HG02642 (cell line): Measurements from ENCODE around the gene ZNF846.
"Not testable (repeated sequence)": the region's sequence is repeated elsewhere in the genome, so short reads cannot be mapped to it uniquely, and the experiment has no call there.

Experiments
- ATAC-seq: cut with Tn5 transposase; IDR thresholded peaks from one replicate; pipeline ENCODE4 v1.9.1; 2021; ENCODE audit warnings: mild to moderate bottlenecking; ENCODE audit not compliant: unreplicated experiment, poor library complexity

The ZNF846 gene

DNA sequence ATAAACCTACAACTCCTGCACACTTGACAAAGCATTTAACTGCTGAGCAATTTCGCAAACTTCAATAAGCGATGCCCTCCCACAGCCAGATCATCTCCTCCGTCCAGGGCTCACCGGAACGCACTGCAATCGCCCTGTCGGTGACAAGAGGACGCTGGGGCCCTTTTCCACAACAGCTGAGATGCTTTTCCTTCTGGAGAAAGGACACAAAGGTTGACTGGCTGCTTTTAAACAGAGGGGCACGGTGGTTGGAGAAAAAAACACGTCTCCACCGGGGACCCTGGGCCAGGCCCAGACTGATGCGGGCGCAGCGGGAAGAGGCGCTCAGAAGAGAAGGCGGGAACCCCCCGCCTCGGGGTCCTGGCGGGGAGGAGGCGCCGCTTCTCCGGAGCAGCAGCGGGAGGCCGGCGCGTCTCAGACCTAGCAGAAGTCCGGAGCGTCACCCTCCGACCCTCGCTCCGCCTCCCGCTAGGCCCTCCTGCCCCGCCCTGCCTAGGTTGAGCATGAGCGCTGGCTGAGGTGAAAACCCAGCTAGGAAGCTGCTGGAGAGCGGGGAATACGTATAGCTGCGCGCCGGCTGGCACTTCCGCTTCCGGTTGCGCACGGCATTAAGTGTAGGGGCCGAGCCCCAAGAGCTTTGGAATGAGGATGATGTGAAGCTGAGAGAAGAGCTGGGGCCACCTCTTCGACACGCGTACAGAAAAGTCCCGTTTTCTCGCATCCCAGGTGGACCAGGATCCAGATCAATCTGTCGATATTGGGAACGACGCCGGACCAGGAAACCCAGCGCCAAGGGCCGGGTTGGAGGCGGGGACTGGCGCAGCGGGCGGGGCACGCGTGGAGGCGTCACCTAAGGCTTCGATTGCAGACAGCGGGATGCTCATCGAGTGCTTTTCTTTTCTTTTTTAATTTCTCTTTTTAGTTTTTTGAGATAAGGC lies at the start of gene ZNF846:
ZNF846 (minus strand) TSS at position 564 of the 938 bp plus-strand sequence. CDS start 3,788 bp downstream, outside the sequence.
- ATAC-seq, result peak; percentile 98

- no peak for ATAC-seq
Measured at GRCh38 chr19:9818175-9818733, 49.7 kb upstream of the ZNF846 start.

DNA sequence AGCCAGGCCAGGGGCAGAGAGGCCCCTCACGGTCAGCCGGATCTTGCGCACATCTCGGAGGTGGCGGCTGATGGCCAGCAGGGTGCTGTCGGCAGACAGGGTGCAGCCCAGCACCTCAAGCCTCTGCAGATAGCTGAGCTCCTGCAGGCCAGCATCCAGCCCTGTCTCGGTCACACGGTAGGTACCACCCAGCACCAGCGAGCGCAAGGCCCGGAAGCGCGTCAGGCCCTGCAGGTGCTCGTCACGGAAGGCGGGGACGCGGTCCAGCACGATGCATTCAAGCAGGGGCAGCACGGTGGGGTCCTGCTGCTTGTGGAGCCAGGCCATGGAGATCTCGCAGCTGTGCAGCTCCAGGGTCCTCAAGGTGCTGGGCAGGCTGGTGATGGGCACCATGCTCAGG lies 42.6 kb upstream of the ZNF846 start:
- no peak for ATAC-seq

DNA sequence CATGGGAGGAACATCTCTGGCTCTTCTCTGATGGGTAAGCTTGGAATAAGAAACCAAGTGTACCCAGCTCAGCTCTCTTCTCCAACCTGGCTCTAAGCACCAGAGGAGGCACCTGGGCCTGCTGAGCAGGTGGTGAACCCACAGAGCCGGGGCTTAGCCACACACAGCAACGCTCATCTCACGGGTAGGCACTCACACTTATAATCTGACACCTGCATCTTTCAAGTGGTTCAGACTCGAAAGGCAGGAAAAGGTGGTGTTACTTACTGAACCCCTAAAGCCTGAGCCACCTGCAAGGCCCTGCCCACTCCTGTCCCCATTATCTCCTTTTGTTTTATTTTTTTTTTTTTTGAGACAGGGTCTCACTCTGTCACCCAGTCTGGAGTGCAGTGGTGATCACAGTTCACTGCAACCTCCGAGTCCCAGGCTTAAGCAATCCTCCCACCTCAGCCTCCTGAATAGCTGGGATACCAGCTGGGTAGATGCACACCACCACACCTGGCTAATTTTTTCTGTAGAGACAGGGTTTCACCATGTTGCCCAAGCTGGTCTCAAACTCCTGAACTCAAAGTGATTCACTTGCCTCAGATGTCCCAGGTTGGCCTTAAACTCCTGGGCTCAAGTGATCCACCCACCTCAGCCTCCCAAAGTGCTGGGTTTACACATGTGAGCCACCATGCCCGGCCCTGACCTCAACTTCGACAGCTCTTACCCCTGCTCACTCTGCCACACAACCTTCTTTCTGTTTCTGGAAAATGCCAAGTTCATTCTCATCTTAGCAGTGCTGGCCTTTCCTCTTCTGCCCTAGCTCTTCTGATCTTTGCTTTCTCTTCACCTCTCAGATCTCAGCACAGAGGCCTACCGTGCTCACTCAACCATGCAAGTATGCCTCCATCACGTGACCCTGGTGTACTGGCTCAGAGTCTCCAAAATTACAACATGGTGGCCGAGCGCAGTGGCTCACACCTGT lies 40.6 kb upstream of the ZNF846 start:
- ATAC-seq, result no peak

- ATAC-seq, result no peak
Measured at GRCh38 chr19:9806803-9807202, 38.3 kb upstream of the ZNF846 start.

DNA sequence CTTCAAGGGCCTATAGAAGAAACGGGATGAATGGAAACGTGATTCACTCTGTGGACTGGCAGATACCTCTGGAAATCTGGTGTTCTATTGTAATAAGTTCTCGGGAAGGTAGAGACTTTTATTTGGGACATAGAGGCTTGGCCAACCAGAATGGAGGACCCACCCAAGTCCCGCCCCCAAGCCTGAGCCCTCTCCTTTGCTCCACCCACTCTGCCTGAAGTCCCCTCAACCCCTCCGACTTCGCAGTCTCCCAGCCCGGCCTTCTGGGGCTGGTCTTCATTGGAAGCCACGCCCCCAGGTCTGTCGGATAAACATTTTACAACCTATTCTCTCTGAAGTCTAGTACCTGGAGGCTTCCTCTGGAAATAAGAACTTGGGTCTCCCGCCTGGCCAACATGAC lies 33.4 kb upstream of the ZNF846 start:
- no peak for ATAC-seq

DNA sequence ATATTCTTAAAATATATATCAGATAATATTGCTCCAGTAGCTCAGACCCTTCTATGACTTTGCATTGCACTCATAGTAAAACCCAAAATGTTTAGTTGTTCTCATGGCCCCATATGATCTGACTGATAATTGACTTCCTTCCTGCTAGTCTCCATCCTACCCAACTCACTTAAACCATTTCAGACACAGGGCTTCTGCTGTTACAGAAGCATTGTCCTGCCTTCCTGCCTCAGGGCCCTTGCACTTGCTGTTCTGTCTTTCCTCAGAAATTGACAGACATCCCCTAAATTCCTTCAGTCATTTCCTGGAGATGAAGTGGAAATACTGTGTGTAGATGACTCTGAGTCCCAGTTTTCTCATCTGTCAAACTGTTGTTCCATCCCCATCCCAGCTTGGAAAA lies 30.6 kb upstream of the ZNF846 start:
- no peak for ATAC-seq

DNA sequence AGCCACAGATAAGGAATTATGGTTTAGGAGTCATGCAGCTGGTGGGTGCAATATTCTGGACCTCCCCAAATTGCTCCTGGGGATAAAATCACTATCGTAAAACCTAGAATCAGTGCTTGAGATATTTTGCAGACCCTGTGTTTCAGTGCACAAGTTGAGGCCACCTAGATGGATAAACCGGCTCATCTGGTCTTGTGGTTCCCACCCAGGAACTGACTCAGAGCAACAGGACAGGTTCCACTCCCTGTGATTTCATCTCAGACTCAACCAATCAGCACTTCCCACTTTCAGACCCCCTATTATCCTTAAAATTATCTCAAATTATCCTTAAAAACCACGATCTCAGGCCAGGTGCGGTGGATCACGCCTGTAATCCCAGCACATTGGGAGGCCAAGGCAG lies 29.3 kb upstream of the ZNF846 start:
- ATAC-seq, result no peak

DNA sequence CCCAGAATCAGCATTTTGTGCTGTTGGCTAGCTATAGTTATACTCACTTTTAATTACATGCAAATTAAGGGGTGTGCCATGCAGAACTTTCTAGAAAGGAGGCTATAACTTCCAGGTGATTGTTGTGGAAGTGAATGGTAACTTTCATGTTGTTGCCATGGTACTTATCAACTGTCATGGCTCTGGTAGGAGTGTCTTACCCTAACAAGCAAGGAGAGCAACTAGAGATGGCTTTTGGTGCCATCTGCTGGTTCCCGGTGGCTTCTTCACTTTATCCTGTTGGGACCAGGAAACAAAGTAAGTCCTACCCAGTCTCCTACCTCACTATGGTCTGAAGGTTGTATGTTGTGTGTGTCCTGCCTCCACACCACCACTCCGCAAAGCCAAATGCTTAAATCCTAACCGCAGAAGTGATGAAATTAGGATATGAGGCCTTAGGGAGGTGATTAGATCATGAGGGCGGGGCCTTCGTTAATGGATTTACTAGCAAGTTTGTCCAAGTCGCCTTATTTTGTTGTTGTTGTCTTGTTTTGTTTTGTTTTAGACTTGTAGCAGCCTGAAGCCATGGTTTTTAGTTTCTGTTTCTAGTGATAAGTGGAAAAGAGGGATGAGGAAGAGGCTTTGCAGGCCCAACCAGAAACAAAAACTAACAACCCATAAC lies 27.7 kb upstream of the ZNF846 start:
- ATAC-seq, result peak; percentile 53

DNA sequence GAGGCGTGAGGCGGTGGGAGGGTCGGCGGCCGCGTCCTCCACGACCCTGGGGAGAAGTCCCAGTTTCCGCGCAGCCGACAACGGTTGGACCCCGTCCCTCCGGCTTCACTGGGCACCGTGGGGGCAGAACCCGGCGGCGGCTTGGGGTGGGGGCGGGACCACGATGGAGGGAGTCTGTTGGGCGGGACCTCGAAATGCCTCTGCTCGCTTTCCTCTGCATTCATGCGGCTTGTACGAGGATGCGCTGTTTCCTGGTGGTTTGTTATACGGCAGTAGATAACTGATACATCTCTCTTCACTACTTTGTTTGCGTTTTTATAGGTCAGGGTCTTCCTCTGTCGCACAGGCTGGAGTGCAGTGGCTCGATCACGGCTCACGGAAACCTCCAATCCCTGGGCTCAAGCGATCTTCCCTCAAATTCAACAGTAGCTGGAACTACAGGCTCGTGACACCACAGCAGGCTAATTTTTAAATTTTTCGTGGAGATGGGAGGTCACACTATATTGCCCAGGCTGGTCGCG lies 24.6 kb upstream of the ZNF846 start:
- peak; percentile 25 for ATAC-seq

- peak; percentile 29 for ATAC-seq
Measured at GRCh38 chr19:9792206-9793070, 23.9 kb upstream of the ZNF846 start.

GRCh38 chr19:9791552-9792205 lies 23.1 kb upstream of the ZNF846 start:
- ATAC-seq, result peak; percentile 36

DNA sequence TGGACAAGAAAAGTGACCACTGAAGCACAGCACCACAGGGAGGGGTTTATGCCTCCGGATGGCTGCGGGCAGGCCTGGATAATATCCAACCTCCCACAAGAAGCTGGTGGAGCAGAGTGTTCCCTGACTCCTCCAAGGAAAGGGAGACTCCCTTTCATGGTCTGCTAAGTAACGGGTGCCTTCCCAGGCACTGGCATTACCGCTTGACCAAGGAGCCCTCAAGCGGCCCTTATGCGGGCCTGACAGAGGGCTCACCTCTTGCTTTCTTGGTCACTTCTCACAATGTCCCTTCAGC lies 22.5 kb upstream of the ZNF846 start:
- ATAC-seq, result not testable (repeated sequence)

- not testable (repeated sequence) for ATAC-seq
Measured at GRCh38 chr19:9789579-9789978, 21.0 kb upstream of the ZNF846 start.

DNA sequence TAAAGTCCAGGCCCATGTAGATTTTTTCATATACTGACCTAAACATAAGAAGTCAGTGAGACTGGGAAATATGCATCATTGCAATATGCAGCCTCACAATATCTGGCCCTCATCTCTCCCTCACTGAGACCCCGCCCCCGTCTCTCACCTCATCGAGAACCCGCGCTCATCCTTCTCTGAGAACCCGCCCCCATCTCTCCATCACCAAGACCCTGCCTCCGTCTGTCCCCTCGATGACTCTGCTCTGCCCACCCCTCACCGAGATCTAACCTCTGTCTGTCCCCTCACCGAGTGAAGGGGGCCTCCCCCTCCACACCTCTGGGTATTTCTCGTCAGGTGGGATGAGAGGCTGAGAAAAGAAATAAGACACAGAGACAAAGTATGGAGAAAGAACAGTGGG lies 20.5 kb upstream of the ZNF846 start:
- no peak for ATAC-seq

DNA sequence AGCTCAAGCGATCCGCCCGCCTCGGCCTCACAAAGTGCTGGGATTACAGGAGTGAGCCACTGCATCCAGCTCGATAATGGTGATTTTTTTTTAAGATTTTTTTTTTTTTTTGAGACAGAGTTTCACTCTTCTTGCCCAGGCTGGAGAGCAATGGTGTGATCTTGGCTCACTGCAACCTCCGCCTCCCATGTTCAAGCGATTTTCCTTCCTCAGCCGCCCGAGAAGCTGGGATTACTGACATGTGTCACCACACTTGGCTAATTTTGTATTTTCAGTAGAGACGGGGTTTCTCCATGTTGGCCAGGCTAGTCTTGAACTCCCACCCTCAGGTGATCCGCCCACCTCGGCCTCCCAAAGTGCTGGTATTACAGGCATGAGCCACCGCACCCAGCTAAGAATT lies 20.1 kb upstream of the ZNF846 start:
- not testable (repeated sequence) for ATAC-seq

GRCh38 chr19:9786819-9787218 lies 18.3 kb upstream of the ZNF846 start:
- no peak for ATAC-seq

DNA sequence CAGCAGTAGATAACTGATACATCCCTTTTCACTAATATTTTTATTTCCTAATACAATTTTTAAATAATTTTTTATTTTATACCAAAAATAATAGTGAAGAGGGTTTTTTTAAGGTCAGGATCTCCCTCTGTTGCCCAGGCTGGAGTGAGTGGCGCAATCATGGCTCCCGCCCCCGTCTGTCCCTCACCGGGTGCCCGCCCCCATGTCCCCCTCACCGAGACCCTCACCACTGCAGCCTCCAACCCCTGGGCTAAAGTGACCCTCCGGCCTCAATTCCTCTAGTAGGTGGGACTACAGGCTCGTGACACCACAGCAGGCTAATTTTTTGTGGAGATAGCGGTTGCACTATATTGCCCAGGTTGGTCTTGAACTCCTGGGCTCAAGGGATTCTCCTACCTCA lies 17.8 kb upstream of the ZNF846 start:
- no peak for ATAC-seq
